Measurements from ENCODE around the gene MTCL1.

DNA sequence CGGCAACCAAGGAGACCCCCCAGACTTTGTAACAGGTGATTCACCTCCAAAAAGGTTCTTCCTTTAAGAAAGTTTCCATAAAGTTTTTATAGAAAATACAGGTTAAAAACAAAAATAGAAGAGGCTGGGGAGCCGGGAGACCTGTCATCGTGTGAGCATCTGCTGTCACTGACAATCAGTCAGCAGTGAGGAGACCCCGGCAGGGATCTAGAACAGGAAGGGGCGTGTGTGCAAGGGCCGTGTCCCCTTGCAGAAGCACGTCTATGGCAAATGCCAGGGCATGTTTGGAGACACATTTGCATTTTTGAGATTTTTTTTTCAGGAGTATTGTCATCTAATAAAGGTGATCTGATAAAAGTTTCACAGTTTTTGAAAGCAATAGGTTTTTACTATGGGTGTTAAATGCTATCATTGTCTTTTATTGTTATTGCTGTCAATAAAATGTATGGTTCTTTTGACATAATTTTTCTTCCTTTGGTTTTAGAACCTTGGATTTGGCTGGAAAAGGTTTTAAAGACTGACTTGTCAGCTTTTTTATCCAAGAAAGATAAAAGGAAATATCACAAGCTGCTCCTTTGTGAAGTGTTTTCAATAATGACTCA is 52.1 kb downstream of the MTCL1 start:
- TF ChIP-seq, protein P1, sequence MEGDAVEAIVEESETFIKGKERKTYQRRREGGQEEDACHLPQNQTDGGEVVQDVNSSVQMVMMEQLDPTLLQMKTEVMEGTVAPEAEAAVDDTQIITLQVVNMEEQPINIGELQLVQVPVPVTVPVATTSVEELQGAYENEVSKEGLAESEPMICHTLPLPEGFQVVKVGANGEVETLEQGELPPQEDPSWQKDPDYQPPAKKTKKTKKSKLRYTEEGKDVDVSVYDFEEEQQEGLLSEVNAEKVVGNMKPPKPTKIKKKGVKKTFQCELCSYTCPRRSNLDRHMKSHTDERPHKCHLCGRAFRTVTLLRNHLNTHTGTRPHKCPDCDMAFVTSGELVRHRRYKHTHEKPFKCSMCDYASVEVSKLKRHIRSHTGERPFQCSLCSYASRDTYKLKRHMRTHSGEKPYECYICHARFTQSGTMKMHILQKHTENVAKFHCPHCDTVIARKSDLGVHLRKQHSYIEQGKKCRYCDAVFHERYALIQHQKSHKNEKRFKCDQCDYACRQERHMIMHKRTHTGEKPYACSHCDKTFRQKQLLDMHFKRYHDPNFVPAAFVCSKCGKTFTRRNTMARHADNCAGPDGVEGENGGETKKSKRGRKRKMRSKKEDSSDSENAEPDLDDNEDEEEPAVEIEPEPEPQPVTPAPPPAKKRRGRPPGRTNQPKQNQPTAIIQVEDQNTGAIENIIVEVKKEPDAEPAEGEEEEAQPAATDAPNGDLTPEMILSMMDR (IDR thresholded peaks at IDR 0.05) = no peak
- no peak for TF ChIP-seq POLR2A (IDR thresholded peaks at IDR 0.05)
